Measurements from ENCODE around the gene ROR2.

ROR2 gene

GRCh38 chr9:91837981-91838731, 111.9 kb downstream of the ROR2 start:
- DNase-seq = no peak

- no peak for DNase-seq
Measured at GRCh38 chr9:91836515-91836914, 113.5 kb downstream of the ROR2 start.

GRCh38 chr9:91835632-91836031, 114.4 kb downstream of the ROR2 start:
- DNase-seq = no peak

GRCh38 chr9:91835216-91835615, 114.8 kb downstream of the ROR2 start:
- no peak for DNase-seq

GRCh38 chr9:91834740-91835139, 115.3 kb downstream of the ROR2 start:
- DNase-seq = no peak

- no peak for DNase-seq
Measured at GRCh38 chr9:91833878-91834255, 116.2 kb downstream of the ROR2 start.

GRCh38 chr9:91833096-91833877, 116.7 kb downstream of the ROR2 start:
- no peak for DNase-seq

GRCh38 chr9:91832322-91832721, 117.7 kb downstream of the ROR2 start:
- DNase-seq = no peak

- DNase-seq = no peak
Measured at GRCh38 chr9:91825866-91826265, 124.2 kb downstream of the ROR2 start.

- DNase-seq = no peak
Measured at GRCh38 chr9:91825422-91825821, 124.6 kb downstream of the ROR2 start.

- no peak for DNase-seq
Measured at GRCh38 chr9:91824601-91825305, 125.3 kb downstream of the ROR2 start.

- no peak for DNase-seq
Measured at GRCh38 chr9:91824151-91824550, 125.9 kb downstream of the ROR2 start.

- no peak for DNase-seq
Measured at GRCh38 chr9:91820949-91821880, 128.8 kb downstream of the ROR2 start.

- no peak for DNase-seq
Measured at GRCh38 chr9:91820126-91820750, 129.8 kb downstream of the ROR2 start.

GRCh38 chr9:91818647-91819403, 131.2 kb downstream of the ROR2 start:
- DNase-seq = no peak

- DNase-seq = no peak
Measured at GRCh38 chr9:91818225-91818585, 131.8 kb downstream of the ROR2 start.

GRCh38 chr9:91817493-91818224, 132.4 kb downstream of the ROR2 start:
- no peak for DNase-seq

- no peak for DNase-seq
Measured at GRCh38 chr9:91817106-91817492, 132.9 kb downstream of the ROR2 start.

- no peak for DNase-seq
Measured at GRCh38 chr9:91816356-91816755, 133.7 kb downstream of the ROR2 start.

GRCh38 chr9:91815896-91816295, 134.1 kb downstream of the ROR2 start:
- DNase-seq = no peak

GRCh38 chr9:91814753-91815152, 135.3 kb downstream of the ROR2 start:
- no peak for DNase-seq

Measured in activated naive CD4-positive, alpha-beta T cell (primary cell).